Tibial nerve (tissue), 4 donors: ENCODE results near the gene ELL.

Experiments used
- CTCF ChIP-seq, 5 experiments: fragments of 200-600 bp in 3 of 5; fragments of 450-650 bp in 2 of 5; sonication (generic) in 3 of 5; IDR thresholded peaks; one replicate each; pipeline ENCODE4 v1.5.1; 2016 to 2019; ENCODE audit warnings: antibody characterized with exemption in 5 of 5, mild to moderate bottlenecking in 3 of 5, moderate library complexity in 2 of 5
- EP300 ChIP-seq, 2 donors: sonication (generic); formaldehyde crosslinking; IDR thresholded peaks; one replicate each; pipeline ENCODE4 v1.6.1; 2017; ENCODE audit warnings: antibody characterized with exemption in 2 of 2, mild to moderate bottlenecking in 1 of 2

- TF ChIP-seq CTCF (IDR thresholded peaks at IDR 0.05) (no peak), EP300 (IDR thresholded peaks at IDR 0.05) (no peak)
Measured at GRCh38 chr19:18422530-18423191, 99.2 kb downstream of the ELL start.
